NCI-H1092 treated with DMSO at 0.1 percent for 48 hours (cell line): ENCODE data around the gene SLC36A3.
"Not testable (repeated sequence)": the region's sequence is repeated elsewhere in the genome, so short reads cannot be mapped to it uniquely, and the experiment has no call there.

Source experiments
- DNase-seq: peaks from one replicate; lab custom pipeline; 2025; lab: John Stamatoyannopoulos, UW

SLC36A3 gene

GRCh38 chr5:151238303-151238741, 65.2 kb downstream of the SLC36A3 start:
- DNase-seq = no peak

GRCh38 chr5:151237685-151238084, 65.9 kb downstream of the SLC36A3 start:
- DNase-seq = no peak

GRCh38 chr5:151236888-151237287, 66.7 kb downstream of the SLC36A3 start:
- no peak for DNase-seq

GRCh38 chr5:151235239-151235571, 68.4 kb downstream of the SLC36A3 start:
- not testable (repeated sequence) for DNase-seq

DNA sequence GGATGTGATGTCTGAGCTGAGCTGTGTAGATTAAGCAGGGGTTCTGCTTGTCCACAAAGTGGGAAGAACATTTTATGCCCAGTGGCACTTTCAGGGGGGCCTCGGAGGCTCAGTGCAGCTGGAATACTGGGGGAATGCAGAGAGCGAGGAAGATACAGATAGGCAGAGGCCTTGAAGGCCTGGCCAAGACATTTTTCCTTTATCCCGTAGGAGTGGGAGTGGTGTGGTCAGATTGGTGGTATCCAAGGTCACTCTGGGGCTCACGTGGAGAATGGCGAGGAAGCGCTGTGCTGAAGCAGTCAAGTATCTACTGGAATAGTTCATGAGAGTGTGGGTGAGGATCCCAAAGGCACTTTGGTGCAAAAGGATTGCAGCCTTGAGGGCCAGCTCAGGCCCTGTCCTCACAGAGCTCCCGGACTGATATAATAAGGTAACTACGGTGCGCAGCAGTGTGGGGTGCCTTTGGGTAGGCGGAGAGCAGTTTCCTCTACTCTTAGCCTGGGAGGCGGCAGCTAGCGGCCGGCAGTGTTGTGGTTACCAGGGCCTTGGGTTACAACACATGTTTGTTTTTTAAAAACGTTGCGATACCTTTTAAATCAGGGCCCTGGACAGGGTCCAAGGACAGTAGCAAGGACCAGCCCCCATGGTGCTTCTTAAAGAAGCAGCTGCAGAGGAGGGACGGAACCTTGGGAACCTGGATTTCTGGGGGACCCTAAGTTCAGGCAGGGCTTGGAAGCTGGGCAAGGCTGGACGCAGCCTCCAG, 68.9 kb downstream of the SLC36A3 start:
- DNase-seq = no peak

DNA sequence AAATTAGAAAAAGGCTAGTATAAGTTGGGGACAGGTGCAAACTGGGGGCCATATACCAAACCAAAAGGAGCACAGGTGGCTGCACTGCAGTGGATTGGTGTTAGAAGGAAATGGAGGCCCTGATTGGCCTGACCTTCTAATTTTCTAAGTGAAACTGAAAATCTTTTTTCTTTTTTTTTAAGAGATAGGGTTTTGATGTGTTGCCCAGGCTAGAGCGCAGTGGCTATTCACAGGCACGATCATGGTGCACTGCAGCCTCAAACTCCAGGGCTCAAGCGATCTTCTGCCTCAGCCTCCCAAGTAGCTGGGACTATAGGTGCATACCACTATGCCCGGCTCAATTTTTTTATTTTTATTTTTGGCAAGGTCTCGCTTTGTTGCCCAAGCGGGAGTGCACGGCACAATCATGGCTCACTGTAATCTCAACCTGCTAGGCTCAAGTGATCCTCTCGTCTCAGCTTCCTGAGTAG, 69.9 kb downstream of the SLC36A3 start:
- no peak for DNase-seq

DNA sequence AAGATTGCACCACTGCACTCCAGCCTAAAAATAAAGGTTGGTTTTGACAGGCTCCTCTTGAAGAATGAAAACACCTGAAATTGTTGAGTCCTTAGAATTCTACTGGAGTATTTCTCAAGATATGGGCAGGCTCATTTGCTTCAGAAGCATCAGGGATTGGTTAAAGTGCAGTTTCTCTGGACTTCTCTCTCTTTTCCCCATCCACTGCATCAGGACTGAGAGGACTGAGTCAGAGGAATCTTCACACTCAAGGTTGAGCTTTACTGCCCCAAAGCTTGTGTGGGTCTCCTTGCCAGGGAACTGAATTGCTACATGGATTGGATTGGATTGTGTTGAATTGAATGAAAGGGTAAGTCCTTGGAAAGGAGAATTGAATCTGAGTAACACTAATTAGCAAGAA, 72.2 kb downstream of the SLC36A3 start:
- no peak for DNase-seq

GRCh38 chr5:151230048-151230680, 73.4 kb downstream of the SLC36A3 start:
- DNase-seq = no peak

GRCh38 chr5:151228986-151229385, 74.6 kb downstream of the SLC36A3 start:
- DNase-seq = no peak

GRCh38 chr5:151227918-151228447, 75.6 kb downstream of the SLC36A3 start:
- no peak for DNase-seq
